ENCODE results near the gene MTREX.

Gene MTREX

GRCh38 chr5:55324815-55325418 is 17.1 kb downstream of the MTREX start:
- Histone ChIP-seq H3K27me3 (ENCODE audit: control insufficient read depth in 1 of 2, insufficient read depth in 2 of 2, low read length in 2 of 2) (no peaks in the 10 kb centered on the region), H3K4me1 (ENCODE audit: control insufficient read depth, insufficient read depth, low read length) (no peaks in the 10 kb centered on the region), H3K36me3 (ENCODE audit: control insufficient read depth in 2 of 2, insufficient read depth in 2 of 2, low read length in 2 of 2) (peaks cover 7 to 8% of the 10 kb centered on the region in 2 donors), H3K4me3 (ENCODE audit: low read length in 2 of 2) (no peak overlapping the region), H3K9me3 (ENCODE audit: control insufficient read depth in 2 of 2, low read length in 2 of 2) (no peaks in the 10 kb centered on the region), H3K9ac (ENCODE audit: low read length in 2 of 2) (no peak overlapping the region), H3K27ac (ENCODE audit: low read length) (no peak overlapping the region)

GRCh38 chr5:55325621-55326020 is 17.8 kb downstream of the MTREX start:
- no peaks in the 10 kb centered on the region for H3K27me3 ChIP-seq (ENCODE audit: control insufficient read depth in 1 of 2, insufficient read depth in 2 of 2, low read length in 2 of 2)
- H3K9me3 ChIP-seq (ENCODE audit: control insufficient read depth in 2 of 2, low read length in 2 of 2) = no peaks in the 10 kb centered on the region
- peaks cover 8 to 9% of the 10 kb centered on the region in 2 donors for H3K36me3 ChIP-seq (ENCODE audit: control insufficient read depth in 2 of 2, insufficient read depth in 2 of 2, low read length in 2 of 2)
- no peak overlapping the region for H3K9ac ChIP-seq (ENCODE audit: low read length in 2 of 2)
- no peak overlapping the region for H3K4me3 ChIP-seq (ENCODE audit: low read length in 2 of 2)
- no peak overlapping the region for H3K27ac ChIP-seq (ENCODE audit: low read length)
- H3K4me1 ChIP-seq (ENCODE audit: control insufficient read depth, insufficient read depth, low read length) = no peaks in the 10 kb centered on the region

GRCh38 chr5:55327281-55327680 is 19.5 kb downstream of the MTREX start:
- Histone ChIP-seq H3K9me3 (ENCODE audit: control insufficient read depth in 2 of 2, low read length in 2 of 2) (no peaks in the 10 kb centered on the region), H3K36me3 (ENCODE audit: control insufficient read depth in 2 of 2, insufficient read depth in 2 of 2, low read length in 2 of 2) (peaks cover 8 to 9% of the 10 kb centered on the region in 2 donors), H3K27me3 (ENCODE audit: control insufficient read depth in 1 of 2, insufficient read depth in 2 of 2, low read length in 2 of 2) (no peaks in the 10 kb centered on the region), H3K27ac (ENCODE audit: low read length) (no peak overlapping the region), H3K4me1 (ENCODE audit: control insufficient read depth, insufficient read depth, low read length) (no peaks in the 10 kb centered on the region), H3K4me3 (ENCODE audit: low read length in 2 of 2) (no peak overlapping the region), H3K9ac (ENCODE audit: low read length in 2 of 2) (no peak overlapping the region)

- no peak overlapping the region for H3K27ac ChIP-seq (ENCODE audit: low read length)
- no peaks in the 10 kb centered on the region for H3K27me3 ChIP-seq (ENCODE audit: control insufficient read depth in 1 of 2, insufficient read depth in 2 of 2, low read length in 2 of 2)
- H3K9me3 ChIP-seq (ENCODE audit: control insufficient read depth in 2 of 2, low read length in 2 of 2) = no peaks in the 10 kb centered on the region
- peaks cover 4 to 13% of the 10 kb centered on the region in 2 donors for H3K36me3 ChIP-seq (ENCODE audit: control insufficient read depth in 2 of 2, insufficient read depth in 2 of 2, low read length in 2 of 2)
- no peak overlapping the region for H3K4me3 ChIP-seq (ENCODE audit: low read length in 2 of 2)
- H3K4me1 ChIP-seq (ENCODE audit: control insufficient read depth, insufficient read depth, low read length) = no peaks in the 10 kb centered on the region
- H3K9ac ChIP-seq (ENCODE audit: low read length in 2 of 2) = no peak overlapping the region
Observed at GRCh38 chr5:55331321-55331720, 23.5 kb downstream of the MTREX start.

- H3K27ac ChIP-seq (ENCODE audit: low read length) = no peak overlapping the region
- no peaks in the 10 kb centered on the region for H3K4me1 ChIP-seq (ENCODE audit: control insufficient read depth, insufficient read depth, low read length)
- H3K36me3 ChIP-seq (ENCODE audit: control insufficient read depth in 2 of 2, insufficient read depth in 2 of 2, low read length in 2 of 2) = peaks cover 4 to 9% of the 10 kb centered on the region in 2 donors
- no peaks in the 10 kb centered on the region for H3K9me3 ChIP-seq (ENCODE audit: control insufficient read depth in 2 of 2, low read length in 2 of 2)
- no peak overlapping the region for H3K9ac ChIP-seq (ENCODE audit: low read length in 2 of 2)
- no peak overlapping the region for H3K4me3 ChIP-seq (ENCODE audit: low read length in 2 of 2)
- no peaks in the 10 kb centered on the region for H3K27me3 ChIP-seq (ENCODE audit: control insufficient read depth in 1 of 2, insufficient read depth in 2 of 2, low read length in 2 of 2)
Observed at GRCh38 chr5:55333017-55333416, 25.2 kb downstream of the MTREX start.

- Histone ChIP-seq H3K4me3 (ENCODE audit: low read length in 2 of 2) (no peak overlapping the region), H3K27me3 (ENCODE audit: control insufficient read depth in 1 of 2, insufficient read depth in 2 of 2, low read length in 2 of 2) (no peaks in the 10 kb centered on the region), H3K4me1 (ENCODE audit: control insufficient read depth, insufficient read depth, low read length) (no peaks in the 10 kb centered on the region), H3K9ac (ENCODE audit: low read length in 2 of 2) (no peak overlapping the region), H3K9me3 (ENCODE audit: control insufficient read depth in 2 of 2, low read length in 2 of 2) (no peaks in the 10 kb centered on the region), H3K36me3 (ENCODE audit: control insufficient read depth in 2 of 2, insufficient read depth in 2 of 2, low read length in 2 of 2) (peaks cover 4 to 9% of the 10 kb centered on the region in 2 donors), H3K27ac (ENCODE audit: low read length) (no peak overlapping the region)
Observed at GRCh38 chr5:55333811-55334210, 26.0 kb downstream of the MTREX start.

- H3K27me3 ChIP-seq (ENCODE audit: control insufficient read depth in 1 of 2, insufficient read depth in 2 of 2, low read length in 2 of 2) = no peaks in the 10 kb centered on the region
- peaks cover 0 to 4% of the 10 kb centered on the region in 2 donors for H3K36me3 ChIP-seq (ENCODE audit: control insufficient read depth in 2 of 2, insufficient read depth in 2 of 2, low read length in 2 of 2)
- no peak overlapping the region for H3K4me3 ChIP-seq (ENCODE audit: low read length in 2 of 2)
- no peak overlapping the region for H3K9ac ChIP-seq (ENCODE audit: low read length in 2 of 2)
- H3K4me1 ChIP-seq (ENCODE audit: control insufficient read depth, insufficient read depth, low read length) = no peaks in the 10 kb centered on the region
- H3K9me3 ChIP-seq (ENCODE audit: control insufficient read depth in 2 of 2, low read length in 2 of 2) = no peaks in the 10 kb centered on the region
- H3K27ac ChIP-seq (ENCODE audit: low read length) = no peak overlapping the region
Observed at GRCh38 chr5:55338092-55338613, 30.4 kb downstream of the MTREX start.

- Histone ChIP-seq H3K4me1 (ENCODE audit: control insufficient read depth, insufficient read depth, low read length) (no peaks in the 10 kb centered on the region), H3K4me3 (ENCODE audit: low read length in 2 of 2) (no peak overlapping the region), H3K9ac (ENCODE audit: low read length in 2 of 2) (no peak overlapping the region), H3K9me3 (ENCODE audit: control insufficient read depth in 2 of 2, low read length in 2 of 2) (no peaks in the 10 kb centered on the region), H3K27me3 (ENCODE audit: control insufficient read depth in 1 of 2, insufficient read depth in 2 of 2, low read length in 2 of 2) (no peaks in the 10 kb centered on the region), H3K36me3 (ENCODE audit: control insufficient read depth in 2 of 2, insufficient read depth in 2 of 2, low read length in 2 of 2) (peaks cover 0 to 6% of the 10 kb centered on the region in 2 donors), H3K27ac (ENCODE audit: low read length) (no peak overlapping the region)
Observed at GRCh38 chr5:55338810-55339243, 31.0 kb downstream of the MTREX start.

GRCh38 chr5:55343107-55343506 is 35.3 kb downstream of the MTREX start:
- Histone ChIP-seq H3K27ac (ENCODE audit: low read length) (no peak overlapping the region), H3K4me3 (ENCODE audit: low read length in 2 of 2) (no peak overlapping the region), H3K36me3 (ENCODE audit: control insufficient read depth in 2 of 2, insufficient read depth in 2 of 2, low read length in 2 of 2) (peaks cover 13 to 19% of the 10 kb centered on the region in 2 donors), H3K9me3 (ENCODE audit: control insufficient read depth in 2 of 2, low read length in 2 of 2) (no peaks in the 10 kb centered on the region), H3K9ac (ENCODE audit: low read length in 2 of 2) (no peak overlapping the region), H3K27me3 (ENCODE audit: control insufficient read depth in 1 of 2, insufficient read depth in 2 of 2, low read length in 2 of 2) (no peaks in the 10 kb centered on the region), H3K4me1 (ENCODE audit: control insufficient read depth, insufficient read depth, low read length) (no peaks in the 10 kb centered on the region)

- Histone ChIP-seq H3K9ac (ENCODE audit: low read length in 2 of 2) (no peak overlapping the region), H3K36me3 (ENCODE audit: control insufficient read depth in 2 of 2, insufficient read depth in 2 of 2, low read length in 2 of 2) (peaks cover 15 to 22% of the 10 kb centered on the region in 2 donors), H3K4me1 (ENCODE audit: control insufficient read depth, insufficient read depth, low read length) (no peaks in the 10 kb centered on the region), H3K9me3 (ENCODE audit: control insufficient read depth in 2 of 2, low read length in 2 of 2) (no peaks in the 10 kb centered on the region), H3K4me3 (ENCODE audit: low read length in 2 of 2) (no peak overlapping the region), H3K27ac (ENCODE audit: low read length) (no peak overlapping the region), H3K27me3 (ENCODE audit: control insufficient read depth in 1 of 2, insufficient read depth in 2 of 2, low read length in 2 of 2) (no peaks in the 10 kb centered on the region)
Observed at GRCh38 chr5:55343609-55344008, 35.8 kb downstream of the MTREX start.

GRCh38 chr5:55344392-55344992 is 36.7 kb downstream of the MTREX start:
- no peaks in the 10 kb centered on the region for H3K4me1 ChIP-seq (ENCODE audit: control insufficient read depth, insufficient read depth, low read length)
- no peaks in the 10 kb centered on the region for H3K9me3 ChIP-seq (ENCODE audit: control insufficient read depth in 2 of 2, low read length in 2 of 2)
- H3K9ac ChIP-seq (ENCODE audit: low read length in 2 of 2) = no peak overlapping the region
- H3K27me3 ChIP-seq (ENCODE audit: control insufficient read depth in 1 of 2, insufficient read depth in 2 of 2, low read length in 2 of 2) = no peaks in the 10 kb centered on the region
- H3K27ac ChIP-seq (ENCODE audit: low read length) = no peak overlapping the region
- H3K4me3 ChIP-seq (ENCODE audit: low read length in 2 of 2) = no peak overlapping the region
- peaks cover 15 to 25% of the 10 kb centered on the region in 2 donors for H3K36me3 ChIP-seq (ENCODE audit: control insufficient read depth in 2 of 2, insufficient read depth in 2 of 2, low read length in 2 of 2)

Measured in stomach smooth muscle (tissue), 2 donors.